ENCODE data around the gene LPIN1. TPM values are rescaled to one million over a fixed set of nuclear protein-coding genes. Genes with fewer than 3 reads are reported as not detected.

The LPIN1 gene, protein sequence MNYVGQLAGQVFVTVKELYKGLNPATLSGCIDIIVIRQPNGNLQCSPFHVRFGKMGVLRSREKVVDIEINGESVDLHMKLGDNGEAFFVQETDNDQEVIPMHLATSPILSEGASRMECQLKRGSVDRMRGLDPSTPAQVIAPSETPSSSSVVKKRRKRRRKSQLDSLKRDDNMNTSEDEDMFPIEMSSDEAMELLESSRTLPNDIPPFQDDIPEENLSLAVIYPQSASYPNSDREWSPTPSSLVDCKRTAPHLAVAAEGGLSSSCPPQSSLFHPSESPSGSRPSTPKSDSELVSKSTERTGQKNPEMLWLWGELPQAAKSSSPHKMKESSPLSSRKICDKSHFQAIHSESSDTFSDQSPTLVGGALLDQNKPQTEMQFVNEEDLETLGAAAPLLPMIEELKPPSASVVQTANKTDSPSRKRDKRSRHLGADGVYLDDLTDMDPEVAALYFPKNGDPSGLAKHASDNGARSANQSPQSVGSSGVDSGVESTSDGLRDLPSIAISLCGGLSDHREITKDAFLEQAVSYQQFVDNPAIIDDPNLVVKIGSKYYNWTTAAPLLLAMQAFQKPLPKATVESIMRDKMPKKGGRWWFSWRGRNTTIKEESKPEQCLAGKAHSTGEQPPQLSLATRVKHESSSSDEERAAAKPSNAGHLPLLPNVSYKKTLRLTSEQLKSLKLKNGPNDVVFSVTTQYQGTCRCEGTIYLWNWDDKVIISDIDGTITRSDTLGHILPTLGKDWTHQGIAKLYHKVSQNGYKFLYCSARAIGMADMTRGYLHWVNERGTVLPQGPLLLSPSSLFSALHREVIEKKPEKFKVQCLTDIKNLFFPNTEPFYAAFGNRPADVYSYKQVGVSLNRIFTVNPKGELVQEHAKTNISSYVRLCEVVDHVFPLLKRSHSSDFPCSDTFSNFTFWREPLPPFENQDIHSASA
- 22.6 and 31.4 TPM in 2 replicates for polyA plus RNA-seq (2014; cell fraction: cytosol; rRNA removed)
- polyA plus RNA-seq (2014; cell fraction: nucleus; rRNA removed), result 31.0 and 39.8 TPM in 2 replicates

DNA sequence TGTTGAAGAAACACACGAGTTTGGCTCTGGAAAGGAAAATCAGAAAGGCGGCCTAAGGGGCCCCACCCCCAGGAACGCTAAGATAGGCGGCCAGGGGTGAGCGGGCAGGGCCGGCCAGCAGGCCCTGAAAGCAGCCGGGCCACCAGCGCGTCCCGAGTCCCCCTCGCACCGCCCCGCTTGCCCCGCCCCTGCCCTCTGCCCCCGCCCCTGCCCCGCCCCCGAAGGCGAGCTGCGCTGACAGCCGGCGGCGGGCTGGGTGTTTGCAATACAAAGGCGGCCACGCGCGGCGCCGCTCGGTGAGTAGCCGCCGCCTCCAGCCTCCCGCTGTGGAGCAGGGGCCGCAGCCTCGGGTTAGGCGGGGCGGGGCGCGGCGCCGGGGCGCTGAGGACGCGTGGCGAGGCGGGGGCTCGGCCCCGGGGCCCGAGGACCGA, at the start of gene LPIN1:
TSS of gene LPIN1 (plus strand) at position 257 of the 431 bp plus-strand sequence. CDS start 18,910 bp downstream, outside the sequence.
- peak; percentile 78 for DNase-seq (ENCODE audit: low spot score)

DNA sequence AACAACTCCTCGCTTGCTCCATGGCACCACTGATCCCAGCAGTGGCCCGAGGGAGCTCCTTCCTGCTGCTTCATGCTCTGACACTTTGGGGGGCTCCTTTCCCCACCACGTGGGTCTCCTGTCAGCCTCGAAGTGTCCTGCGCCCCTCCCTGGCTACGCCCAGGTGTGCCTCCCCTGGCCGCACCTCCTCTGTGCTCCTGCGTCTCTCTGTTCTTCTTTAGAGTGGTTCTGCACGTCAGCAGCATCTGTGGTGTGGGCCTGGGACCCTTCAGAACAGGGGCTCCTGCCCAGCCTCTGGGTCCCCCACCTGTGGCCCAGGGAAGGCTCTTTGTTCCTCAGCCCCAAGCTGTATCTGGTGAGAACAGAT, 49.7 kb upstream of the LPIN1 start:
- DNase-seq (ENCODE audit: low spot score), result no peak

DNA sequence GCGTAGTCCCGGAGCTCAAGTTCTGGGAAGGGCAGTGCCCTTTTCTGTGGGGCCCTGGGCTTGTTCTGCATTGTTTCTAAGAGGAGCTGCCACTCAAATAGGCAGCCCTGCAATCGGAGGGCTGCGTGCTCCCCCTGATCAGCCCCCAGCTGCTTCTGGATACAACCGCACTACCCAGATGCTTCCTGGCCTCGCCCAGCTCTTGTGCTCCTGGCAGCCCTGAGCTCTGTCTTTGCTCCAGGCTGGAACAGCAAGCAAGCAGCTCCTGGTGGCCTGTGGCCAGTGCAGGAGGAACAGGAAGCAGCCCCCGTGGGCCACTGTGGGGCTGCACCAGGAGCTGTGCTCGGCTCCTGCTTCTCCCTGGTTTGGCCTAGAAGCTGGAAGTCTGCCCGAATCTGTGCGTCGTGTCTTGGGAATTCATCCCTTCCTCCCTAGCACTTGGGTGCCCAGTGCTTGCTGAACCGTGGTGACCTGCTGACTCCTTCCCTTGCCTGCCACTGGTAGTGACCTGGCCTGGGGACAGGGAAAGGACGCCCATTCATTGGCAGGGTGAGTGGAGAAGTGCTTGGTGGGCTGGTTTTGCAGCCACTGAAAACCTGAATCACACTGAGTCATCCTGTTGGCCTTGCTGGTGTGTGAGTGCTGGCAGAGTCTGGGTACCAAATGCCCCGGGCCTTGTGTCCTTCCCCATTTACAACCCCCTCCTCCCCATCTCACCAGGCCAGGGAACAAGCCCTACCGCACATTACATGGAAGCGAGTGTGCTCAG, 49.1 kb upstream of the LPIN1 start:
- peak; percentile 38 for DNase-seq (ENCODE audit: low spot score)

DNA sequence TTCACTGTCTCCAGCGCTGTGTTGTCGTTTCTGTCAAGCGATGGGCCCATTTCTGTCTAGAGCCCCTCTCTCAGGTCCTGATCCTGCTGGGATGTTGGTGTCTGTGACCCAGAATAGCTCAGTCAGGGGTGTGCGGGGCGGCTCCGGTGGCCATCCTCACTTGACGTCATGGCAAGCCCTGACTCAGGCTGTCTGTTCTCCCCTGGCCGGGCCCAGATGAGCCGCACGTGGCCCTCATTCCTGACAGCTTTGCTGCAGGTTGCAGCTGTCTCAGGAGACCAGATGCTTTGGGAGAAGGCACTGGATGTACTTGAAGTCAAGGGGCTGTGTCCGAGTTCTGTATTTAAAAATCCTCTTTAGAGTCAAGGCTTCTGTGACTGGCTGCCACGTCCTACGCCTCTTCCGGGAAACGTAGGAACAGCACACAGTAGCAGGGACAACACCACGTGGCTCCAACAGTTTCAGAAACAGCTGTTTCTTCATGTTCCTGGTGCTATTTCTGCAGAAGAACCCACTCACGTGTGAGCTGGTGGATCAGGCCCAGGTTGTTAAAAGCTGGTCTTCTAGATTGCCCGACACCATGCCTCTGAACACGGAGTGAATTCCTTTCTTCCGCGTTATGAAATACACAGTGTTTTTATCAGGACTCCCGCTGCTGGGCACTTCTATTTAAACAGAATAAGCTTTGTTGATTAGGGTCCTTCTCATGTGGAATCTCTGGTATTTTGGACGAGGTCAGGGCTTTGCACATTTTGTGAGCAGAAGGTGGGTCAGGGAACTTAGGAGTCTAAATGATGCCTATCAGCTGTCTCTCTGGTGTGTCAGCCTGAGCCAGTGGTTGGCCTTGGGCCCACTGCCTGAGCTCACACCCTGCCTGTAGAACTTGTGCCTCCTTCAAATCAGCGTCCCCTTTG, 48.2 kb upstream of the LPIN1 start:
- peak; percentile 36 for DNase-seq (ENCODE audit: low spot score)

DNA sequence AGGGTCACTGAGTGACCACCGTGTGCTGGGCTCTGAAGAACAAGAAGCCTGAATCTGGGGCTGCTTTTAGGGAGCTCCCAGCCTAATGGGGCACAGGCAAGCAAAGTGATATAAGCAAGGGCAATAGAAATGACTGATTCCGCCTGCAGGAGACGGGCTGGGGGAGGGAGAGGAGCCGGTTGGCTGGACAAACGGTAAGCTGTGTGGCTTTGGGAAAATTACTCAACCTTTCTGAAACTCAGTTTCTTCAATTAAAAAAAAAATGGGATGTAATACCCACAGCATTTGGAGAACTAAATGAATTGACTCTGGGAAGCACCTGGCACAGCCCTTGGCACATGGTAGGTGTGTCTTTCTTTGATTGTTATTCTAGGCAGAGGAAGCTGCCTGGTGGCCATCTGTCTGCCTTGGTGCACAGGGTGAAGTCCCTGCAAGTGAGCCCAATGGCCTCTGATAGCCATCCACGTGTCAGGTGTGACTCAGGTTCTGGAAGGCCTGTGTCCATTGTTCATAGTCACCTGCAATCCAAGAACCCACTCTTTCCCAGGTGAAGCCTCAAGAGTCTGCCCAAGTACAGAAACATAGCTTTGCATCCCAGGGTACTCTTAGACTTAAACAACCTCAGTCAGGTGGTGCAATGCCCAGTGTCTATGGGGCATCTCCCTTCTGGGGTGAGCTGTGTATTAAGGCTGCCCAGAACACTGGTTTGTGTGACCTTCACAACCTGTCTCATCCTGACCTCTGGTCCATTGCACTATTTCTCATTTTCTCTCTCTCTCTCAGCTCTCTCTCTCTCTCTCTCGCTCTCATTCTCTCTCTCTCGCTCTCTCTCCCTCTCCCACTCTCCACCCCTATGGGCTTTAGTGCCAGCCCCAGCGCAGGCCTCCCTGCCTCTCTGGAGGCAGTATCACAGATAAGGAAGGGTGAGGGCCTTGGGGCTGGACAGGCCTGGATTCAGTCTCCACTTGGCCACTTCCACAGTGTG, 46.5 kb upstream of the LPIN1 start:
- DNase-seq (ENCODE audit: low spot score), result no peak

DNA sequence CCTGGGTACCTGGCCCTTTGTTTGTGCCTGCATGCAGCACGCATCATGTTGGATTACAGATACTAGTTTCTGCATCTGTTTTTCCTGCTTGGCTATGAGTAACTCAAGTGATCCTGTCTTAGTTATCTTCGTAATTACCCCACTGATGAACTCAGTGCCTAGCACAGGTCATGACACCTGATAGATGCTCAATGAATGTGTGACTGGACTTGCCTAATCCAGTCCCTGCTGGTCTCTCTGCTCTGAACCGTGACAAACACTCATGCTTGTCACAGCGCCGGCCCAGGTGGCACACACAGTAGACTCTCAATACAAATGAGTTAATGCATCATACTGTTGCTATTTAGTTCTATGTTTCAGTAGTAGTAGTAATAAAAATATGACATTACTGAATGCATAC, 45.2 kb upstream of the LPIN1 start:
- DNase-seq (ENCODE audit: low spot score), result no peak

DNA sequence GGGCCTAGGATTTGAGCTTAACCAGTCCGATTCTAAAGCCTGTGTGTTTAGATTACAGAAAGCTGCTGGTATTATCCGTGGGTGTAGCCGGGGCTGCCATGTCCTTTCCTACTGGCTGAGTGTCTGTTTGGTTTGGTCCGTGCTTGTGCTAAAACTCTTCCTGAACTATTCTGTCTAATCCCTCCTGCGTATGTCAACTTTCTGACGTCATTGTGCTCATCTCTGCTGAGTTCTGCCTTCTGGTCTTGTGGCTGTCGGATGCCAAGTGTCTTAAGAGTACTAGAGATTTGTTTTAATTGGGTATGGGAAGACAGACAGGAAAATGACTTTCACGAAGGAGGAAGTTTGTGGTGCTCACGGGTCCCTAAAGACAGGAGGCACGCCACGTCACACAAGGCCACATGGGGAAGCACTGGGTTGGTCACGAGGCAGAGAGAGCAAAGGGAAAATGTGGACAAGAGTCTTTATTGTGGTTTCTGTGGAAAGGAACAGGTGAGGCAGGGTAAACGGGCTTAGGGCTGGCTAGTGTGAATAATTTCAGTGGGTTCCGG, 44.6 kb upstream of the LPIN1 start:
- no peak for DNase-seq (ENCODE audit: low spot score)

DNA sequence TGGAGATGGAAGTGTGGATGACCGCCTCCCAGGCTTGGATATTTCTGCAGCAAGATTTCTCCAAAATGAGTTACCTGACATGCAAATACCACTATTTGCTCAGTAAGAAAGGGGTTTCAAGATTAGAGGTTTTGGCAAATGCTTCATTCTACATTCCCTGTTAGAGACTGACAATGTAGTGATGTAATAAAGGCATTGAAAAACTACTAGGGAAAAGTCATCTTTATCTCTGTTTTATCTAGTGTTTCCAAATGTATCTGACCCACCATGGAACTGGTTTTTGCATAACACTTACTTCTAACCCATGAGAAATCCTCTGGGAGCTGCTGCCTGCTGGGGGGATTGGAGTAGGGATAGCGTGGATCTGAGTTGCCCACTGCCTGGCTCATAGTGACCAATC, 43.5 kb upstream of the LPIN1 start:
- no peak for DNase-seq (ENCODE audit: low spot score)

DNA sequence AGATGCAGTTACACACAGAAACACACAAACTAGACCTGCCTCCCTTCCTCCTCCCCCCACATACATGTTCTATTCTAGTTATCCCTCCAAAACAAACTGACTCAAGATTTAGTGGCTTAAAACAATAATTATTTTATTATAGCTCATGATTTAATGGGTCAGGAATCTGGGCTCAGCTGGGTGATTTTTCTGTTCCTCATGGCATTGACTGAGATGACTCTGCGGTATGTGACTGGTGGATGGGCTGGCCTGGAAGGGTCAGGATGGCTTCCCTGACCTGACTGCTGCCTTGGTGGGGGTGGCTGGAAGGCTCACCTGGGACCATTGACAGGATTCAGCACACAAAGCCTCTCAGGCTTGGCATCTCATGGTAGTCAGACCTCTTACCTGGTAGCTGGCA, 42.7 kb upstream of the LPIN1 start:
- DNase-seq (ENCODE audit: low spot score), result no peak

DNA sequence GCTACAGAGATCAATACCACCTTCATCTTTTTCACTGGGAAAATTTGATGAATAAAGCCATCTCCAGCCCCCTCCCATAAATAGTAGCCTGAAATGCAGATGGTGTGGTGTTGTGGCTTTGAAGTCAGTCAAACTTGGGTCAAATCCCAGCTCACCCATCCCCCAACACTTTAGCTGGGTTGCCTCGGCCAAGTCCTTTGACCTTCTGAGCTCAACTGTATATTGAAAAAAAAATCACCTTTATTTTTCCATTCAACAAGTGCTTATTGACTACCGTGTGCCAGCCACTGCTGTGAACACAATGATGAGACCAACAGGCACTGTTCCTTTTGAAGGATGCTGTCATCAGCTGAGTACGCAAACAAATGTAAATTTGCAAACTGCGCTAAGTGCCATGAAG, 41.4 kb upstream of the LPIN1 start:
- no peak for DNase-seq (ENCODE audit: low spot score)

DNA sequence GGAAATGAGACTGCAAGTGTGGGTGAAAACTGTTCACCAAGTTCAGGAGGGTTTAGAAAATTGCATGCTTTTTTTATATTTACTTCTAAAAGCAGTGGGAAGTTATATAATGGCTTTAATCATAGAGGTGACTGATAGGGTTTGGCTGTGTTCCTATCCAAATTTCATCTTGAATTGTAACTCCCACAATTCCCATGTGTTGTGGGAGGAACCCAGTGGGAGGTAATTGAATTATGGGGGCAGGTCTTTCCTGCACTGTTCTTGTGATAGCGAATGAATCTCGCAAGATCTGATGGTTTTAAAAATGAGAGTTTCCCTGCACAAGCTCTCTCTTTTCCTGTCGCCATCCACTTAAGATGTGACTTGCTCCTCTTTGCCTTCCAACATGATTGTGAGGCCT, 40.7 kb upstream of the LPIN1 start:
- no peak for DNase-seq (ENCODE audit: low spot score)

DNA sequence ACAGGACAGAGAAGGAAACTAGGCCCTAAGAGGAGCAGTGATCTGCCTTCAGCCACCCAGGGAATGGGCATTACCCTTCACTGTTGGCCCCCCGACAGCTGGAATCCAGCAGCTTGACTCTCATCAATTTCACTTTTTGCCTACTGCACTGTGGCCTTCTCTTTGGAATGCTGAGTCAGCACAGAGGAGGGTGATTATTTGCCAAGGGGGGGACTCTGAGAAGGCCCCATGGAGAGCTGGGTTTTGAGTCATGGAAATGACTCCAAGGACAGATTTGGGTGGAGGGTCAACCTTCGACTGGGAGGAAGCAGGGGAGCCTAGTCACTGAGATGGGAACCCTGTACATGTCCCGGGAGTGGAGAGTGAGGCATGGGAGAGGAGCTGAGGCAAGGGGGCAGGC, 38.3 kb upstream of the LPIN1 start:
- no peak for DNase-seq (ENCODE audit: low spot score)

DNA sequence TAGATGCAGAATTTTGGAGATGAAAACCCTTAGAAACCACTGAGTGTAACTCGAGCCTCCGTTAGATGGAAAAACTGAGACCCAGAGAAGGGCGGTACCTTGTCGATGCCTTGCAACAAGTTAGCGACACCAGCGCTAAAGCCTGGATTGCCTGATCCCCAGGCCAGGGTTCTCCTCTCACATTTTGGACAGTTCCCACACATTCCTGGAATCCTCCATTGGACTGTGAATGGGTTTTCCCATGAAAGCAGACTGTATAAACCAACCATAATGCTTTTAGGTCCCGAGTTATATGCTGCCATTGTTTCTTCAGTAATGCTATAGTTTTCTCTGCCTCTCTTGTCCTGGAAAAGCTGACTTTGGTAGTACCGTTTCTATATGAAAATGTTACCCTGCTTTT, 37.1 kb upstream of the LPIN1 start:
- DNase-seq (ENCODE audit: low spot score), result no peak

DNA sequence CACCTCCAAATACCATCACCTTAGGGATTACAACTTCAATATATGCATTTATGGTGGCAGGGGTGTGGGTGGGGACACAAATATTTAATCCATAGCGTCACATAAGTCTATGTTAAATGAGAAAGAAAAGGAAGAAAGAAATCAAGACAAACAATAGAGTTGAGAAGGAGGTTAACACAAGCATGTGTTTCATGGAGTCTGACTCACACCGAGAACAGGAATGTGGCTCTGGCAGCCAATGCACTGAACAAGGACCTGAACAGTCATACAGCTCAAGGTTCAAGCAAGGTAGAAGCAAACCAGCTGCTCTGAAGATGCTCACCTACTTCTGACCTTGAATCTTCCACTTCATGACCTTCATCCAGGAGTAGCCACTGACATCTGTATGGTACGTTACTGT, 36.2 kb upstream of the LPIN1 start:
- DNase-seq (ENCODE audit: low spot score), result no peak

DNA sequence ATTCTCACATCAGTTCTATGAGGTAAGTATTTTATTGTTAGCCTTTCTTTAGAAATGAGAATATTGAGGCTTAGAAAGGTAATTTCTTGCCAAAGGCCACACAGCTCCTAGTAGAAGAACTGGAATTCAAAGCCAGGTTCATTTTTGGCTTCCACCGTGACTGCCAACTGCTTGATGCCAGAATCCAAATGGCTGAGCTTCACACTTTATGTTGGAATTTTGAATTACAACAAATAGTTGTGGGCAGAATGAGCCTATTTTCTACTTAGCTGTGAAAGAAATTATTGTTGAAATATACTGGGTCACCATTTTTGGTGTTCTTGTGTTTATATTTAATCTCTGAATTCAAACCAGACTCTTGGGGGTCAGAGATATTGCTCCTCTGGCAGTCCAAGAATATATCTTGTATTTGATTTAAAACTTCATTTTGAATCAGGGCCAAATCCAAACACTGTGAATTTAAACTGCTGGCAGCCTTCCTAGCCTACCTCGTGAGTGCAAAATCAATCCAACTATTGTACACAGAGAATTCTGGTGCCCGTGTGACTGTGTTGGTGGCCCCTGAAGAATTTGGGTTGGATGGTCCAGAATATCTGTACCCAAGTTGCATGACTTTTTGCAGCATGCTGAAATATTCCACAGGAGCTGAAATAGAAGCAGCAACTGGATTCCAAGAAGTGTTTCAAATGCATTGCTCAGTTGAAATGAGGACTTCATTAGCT, 35.6 kb upstream of the LPIN1 start:
- no peak for DNase-seq (ENCODE audit: low spot score)

DNA sequence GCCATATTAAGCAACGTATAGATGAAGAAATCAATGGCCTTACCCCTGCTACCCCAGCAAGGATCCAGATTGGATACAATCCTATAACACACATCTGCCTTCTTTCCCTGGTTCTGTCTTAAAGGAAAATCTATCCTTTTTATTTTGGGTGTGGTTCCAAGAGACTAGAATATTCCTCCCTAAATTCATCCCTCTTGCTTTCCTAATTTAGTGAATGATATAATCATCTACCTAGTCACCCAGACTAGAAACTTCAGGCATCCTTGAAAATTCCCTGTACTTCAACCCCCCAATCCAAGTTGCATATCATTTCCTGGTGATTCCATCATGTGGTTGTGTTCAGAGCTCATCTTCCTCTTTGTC, 35.1 kb upstream of the LPIN1 start:
- DNase-seq (ENCODE audit: low spot score), result no peak

DNA sequence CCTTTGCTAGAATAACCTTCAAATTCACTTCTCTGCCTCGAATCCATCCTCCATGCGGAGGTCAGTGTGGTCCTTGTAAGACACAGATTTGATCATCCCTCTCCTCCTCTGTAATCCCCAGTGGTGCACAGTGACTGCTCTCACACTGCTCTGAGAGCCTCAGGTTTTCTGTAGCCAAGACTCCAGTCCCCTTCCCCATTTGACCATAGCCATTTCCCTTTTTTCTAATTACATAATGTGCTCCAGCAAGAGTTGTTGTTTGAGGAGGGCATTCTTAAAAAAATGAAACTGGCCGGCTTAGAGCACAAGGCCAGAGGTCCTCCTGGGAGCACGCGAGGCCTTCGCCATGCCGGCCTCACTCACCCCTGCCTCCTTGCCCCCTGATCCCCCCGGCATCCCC, 34.7 kb upstream of the LPIN1 start:
- no peak for DNase-seq (ENCODE audit: low spot score)

DNA sequence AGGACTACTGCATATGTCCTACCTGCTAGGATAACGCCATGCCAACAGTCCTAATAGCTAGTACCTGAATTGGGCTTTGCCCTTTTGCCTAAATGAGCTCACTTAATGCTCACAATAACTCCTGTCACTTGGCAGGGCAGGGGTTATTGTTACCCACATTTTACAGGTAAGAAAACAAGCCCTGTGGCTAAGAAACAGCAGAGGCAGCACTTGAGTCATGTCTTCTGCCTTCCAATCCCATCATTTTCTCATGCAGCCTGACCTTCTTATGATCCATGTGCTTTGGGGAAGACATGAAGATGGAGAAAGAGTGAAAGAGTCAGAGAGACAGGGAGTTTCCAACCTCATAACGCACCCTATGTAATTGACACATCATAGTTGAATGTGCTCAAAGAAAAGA, 33.6 kb upstream of the LPIN1 start:
- no peak for DNase-seq (ENCODE audit: low spot score)

DNA sequence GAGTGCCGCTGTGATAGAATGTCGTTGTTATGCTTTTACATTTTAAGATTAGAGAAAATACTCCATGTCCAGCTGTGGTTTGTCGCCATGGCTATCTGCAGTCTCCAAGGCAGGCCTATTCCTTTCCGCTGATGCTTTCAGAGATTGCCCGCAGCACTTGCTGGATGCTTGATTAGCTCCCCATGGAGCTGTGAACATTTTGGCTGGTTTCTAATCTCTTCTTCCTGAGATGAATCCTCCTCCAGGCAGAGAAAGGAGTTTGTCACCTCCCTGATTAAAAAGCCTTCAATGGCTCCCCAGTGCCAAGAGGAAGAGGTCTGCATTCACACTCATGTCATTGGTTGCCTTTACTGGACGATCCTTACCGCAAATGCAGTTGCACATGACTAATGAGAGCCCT, 32.6 kb upstream of the LPIN1 start:
- DNase-seq (ENCODE audit: low spot score), result no peak
